HG03558 (cell line): ENCODE results near the gene ADAMTS2.

Experiments used
- ATAC-seq: cut with Tn5 transposase; IDR thresholded peaks from one replicate; pipeline ENCODE4 v1.9.1; 2021; ENCODE audit warnings: moderate number of reproducible peaks; ENCODE audit not compliant: unreplicated experiment; ENCODE audit errors: extremely low read depth

The ADAMTS2 gene

DNA sequence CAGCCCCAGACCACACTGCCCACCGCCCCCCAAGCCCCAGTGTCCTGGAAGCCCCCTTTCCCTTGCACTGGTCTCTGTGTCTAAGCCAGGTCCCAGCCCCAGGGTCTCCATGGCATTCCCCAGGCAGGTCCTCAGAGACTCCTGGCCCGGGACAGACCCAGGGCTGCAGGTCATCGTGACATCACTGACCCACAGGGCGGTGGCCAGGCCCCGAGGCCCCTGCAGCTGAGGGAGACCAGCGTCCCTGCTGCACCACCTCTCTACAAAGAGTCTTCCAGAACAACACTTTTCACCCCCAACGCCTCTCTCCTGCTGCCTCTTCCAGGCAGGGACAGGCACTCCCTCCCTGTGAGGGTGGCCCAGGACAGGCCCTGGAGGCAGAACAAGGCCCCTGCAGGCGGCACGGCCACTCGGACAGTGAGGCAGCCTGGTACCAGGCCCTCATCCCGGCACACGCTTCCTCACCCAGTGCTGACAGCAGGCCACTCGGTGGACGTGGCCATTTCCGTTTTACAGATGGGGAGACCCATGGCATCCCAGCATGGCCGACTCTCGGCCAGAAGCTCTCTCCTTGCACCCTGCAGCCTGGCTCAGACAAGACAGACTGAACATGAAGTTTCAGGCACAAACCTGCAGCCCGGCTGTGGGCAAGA, 136.4 kb downstream of the ADAMTS2 start:
- ATAC-seq: no peak

DNA sequence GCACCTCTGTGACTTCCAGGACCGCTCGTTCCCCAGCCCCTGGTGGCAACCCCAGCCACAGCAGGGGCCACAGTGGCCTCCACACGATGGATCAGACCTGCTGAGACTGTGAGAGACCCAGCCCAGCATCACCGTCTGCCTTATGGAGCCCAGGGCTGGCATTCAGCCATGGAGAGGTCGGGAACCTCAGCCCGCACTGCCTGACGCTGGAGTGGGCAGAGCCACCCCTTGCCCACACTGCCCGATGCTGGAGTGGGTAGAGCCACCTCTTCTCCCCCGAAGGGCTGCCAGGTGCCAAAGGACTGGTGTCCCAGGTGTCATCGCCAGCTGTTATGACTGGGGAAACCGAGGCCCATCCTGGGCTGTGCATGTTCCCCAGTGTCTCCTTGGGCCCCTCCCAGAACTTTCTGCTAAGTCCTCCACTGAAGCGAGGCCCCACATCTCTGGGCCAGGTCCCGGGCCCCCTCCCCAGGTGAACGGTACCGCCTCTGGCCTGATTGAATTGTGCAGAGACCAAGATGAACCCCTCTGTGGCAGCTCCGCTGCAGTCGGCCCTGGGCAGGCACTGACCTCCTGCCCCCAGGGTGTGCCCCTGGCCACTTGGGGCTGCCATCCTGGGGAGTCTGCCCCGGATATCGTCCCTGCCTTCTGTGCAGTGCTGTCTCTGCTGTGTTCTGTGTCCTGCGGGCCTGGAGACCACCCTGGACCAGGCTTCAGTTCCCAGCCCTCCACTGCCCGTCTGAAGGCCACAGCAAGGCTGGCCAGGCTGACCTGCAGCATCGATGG, 137.1 kb downstream of the ADAMTS2 start:
- ATAC-seq: no peak

DNA sequence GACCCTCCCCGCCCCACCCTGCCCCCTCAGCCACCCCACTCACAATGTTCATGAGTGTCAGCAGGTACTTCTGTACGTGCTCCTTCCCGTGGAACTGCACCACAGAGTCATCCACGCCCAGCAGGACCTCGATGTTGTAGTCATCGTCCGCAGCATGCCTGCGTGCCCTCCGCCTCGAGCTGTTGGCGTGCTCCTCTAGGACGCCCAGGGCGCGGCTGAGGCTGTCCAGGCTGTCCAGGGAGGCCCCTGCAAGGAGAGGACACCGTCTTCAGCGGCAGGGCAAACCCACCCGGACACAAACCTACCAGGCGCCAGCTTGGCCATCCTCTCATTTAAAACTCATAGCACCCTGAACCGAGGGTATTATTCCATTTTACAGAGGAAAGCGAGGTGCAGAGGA, 137.8 kb downstream of the ADAMTS2 start:
- no peak for ATAC-seq

DNA sequence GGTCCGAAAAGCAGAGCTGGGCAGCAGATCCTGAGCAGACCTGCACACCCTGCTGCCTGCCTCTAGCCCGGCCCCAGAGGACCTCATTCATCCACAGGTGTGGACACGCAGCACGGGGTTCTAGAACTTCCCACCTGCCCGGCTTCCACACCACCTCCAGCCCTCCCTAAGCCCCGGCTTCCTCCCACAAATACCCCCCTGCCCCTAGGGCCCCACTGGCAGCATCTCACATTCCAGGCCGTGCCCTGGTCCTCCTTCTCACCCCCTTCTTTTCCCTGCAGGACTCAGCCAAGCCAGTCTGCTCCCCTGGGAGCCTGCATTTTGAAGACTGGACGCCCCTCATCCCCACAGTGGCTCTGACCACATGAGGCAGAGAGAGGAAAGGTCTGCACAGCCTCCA, 138.9 kb downstream of the ADAMTS2 start:
- ATAC-seq: no peak

DNA sequence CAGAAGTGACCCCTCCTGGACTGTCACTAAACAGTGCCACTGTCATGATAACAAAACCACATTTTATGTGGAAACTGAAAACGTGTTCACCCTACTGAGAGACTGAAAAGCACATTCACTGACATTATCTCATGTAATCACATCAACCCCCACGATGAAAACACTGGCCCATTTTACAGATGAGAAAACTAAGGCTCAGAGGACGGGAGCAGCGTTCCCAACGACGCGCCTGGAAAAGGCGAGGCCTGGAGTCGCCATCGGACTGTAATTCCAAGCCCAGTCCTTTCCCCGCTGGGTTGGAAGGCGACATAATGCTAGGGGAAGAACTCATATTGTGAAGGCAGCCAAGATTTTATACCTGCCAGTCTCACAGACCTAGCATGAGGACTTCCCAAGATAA, 140.0 kb downstream of the ADAMTS2 start:
- ATAC-seq: no peak

DNA sequence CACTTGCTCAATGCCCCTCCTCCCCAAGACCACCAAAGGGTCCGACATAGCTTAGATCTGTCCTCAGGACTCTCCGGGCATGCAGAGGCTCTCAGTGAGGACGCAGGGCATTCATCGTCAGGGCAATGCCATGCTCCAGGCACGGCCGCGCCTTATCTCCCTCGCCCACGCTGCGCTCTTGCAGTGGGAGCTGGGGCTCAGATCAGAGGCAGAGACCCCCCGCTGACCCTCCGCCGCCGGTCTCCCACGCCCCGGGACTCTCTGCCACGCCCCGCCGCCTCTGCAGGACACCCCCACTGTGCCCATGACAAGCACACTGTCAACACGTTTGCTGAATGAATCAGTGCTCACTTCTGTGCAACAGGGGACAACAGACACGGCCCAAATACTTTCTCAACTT, 140.7 kb downstream of the ADAMTS2 start:
- no peak for ATAC-seq

DNA sequence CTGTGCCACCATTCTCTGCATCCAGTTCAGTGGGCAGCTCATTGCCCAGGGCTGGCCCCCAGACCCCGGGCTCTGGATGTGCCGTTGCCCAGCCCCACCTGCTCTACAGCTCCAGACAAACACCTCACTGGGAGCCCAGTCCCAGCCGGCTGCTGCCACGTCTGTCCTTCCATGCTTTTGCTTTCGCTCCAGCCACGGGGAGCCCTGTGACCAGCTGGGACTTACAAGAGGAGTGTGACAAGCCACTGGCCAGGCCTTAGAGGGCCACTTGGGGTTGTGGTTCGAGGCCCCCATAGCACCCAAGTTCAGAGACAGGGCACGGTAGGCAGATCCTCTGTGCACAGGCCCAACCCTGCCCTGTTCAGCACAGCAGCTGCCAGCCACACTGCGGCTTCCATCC, 142.0 kb downstream of the ADAMTS2 start:
- no peak for ATAC-seq

DNA sequence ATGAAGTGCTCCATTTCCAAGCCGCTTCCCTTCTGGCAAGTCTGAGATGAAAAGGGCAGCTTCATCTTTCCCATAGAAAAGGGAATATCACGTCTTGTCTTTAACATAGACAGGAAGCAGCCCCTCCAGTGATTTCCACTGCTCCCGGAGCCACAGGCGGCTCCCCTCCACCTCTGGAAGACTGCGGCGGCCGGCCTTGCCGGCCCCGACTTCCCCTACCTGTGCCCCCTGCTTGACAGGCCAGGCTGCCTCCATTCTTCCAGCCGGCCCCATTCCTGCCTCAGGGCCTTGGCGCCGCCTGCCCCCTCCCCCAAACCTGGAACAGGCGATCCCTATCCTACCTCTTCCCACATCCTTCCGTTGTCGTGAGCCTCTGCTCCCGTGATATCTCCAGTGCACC, 143.3 kb downstream of the ADAMTS2 start:
- no peak for ATAC-seq

DNA sequence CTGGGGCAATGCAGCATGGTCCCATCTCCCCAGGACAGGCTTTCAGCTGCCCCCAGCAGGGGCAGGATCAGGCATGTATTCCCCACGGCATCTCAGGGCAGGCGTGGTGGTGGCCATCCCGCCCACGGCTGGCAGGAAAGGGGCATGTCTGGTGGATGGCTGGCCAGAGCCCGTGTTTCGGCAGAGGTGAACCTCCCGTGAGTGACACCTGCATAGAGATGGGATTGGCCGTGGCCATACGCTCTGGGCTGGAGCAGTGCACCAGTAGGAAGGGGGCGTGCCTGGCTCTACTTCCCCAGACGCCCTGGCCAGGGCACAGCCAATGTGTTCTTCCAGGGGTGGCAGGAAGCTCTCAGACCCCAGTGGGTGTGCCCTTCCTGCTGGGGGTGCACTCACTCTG, 146.0 kb downstream of the ADAMTS2 start:
- no peak for ATAC-seq

DNA sequence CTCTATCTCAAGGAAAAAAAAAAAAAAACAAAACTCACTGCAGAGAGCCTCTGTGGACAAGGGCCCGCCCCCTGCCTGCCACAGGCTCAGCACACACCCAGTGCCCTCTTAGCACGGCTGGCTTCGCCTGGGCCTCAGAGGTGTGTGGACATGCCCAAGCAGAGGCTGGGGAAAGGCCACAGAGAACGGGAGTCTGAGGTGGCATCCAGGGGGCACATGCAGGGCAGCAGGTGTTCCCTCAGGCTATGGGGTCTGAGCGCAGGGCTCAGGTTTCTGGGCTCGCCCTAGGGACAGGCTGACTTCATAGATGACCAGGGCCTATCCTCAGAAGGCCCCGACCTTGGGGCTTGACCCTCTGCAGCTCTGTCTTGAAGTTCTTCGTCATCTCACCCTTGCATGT, 146.4 kb downstream of the ADAMTS2 start:
- no peak for ATAC-seq

DNA sequence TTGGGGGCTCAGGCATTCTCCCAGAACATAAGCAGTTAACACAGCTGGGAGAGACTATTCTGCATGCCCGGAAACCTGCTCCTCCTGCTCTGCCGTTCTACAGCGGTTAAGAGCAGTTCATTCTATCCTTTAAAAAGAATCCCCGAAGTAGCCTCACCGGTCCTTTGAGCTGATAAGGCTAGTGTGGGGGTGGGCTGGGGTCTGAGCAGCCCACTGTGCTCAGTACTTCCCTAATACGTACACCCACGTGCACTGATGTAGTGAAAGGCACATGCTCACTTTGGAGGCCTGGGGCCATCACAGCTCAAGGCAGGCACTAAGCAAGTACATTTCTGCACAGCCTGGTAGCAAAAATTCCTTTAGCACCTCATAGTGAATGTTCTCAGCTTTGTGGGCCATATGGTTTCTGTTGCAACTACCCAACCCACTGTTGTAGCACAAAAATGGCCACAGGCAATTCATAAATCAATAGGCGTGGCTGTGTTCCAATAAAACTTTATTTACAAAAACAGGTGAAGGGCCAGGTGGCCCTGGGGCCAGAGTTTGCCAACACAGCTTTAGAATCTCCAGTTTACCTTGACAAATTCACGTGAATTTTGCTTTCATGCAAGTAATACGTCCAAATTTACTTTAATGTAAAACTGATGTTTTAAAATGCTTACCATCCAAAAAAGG, 148.7 kb downstream of the ADAMTS2 start:
- ATAC-seq: no peak

DNA sequence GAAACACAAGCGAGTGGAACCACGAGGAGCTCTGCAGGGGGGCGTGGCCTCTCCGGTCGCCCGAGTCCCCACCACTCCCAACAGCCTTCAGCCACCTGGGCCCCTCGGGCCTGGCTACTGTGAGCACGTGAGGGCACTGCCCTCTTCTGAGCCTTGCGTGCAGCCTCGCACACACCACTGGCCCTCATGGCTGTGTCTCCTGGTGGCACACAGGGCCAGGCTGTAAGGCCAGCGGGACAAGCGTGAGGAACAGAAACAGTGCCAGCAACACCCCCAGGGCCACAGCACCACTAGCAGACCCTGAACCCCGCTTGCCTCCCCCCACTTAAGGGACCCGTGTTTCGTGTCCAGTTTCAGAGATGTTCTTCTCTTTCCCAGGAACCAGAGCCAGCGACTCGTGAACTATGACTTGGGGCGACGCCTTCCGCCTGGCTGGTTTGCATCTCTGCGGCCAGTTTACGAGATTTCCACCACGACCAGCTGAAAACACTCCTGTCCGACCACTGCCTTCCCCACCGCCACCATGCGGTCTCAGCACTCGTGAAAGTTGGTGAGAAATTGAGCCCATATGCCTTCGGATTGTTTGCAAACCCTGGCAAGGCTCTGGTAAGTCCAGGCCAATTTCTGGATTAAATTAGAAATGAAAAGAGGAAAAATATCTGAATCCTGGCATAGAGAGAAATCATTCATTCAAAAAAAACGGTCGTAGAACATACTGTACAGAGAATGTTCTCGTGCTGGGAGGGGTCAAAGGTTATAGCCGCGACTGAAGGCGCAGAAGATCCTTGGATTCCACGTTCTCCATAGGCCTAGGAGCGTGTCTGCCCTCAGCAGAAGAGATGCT, 149.5 kb downstream of the ADAMTS2 start:
- no peak for ATAC-seq

DNA sequence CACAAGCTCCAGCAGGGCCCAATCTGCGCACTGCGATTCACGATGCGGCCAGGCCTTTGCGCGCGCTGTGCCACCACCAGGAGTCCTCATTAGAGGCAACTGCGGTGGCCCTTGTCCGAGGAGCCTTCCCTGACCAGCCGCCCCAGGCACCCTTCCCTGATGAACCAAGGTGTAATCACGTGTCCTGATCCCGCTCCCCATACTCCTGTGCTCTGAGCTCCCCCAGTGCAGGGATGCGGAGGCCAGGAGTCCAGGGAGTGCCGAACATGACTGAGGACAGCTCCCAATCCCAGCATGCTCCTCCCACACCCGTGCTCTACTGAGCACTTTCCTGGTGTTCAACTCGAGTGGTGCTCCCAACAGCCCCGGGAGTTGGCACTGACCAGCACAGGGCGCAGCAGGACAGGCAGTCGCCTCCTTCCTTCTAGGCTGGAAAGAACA, 150.3 kb downstream of the ADAMTS2 start:
- ATAC-seq: no peak

DNA sequence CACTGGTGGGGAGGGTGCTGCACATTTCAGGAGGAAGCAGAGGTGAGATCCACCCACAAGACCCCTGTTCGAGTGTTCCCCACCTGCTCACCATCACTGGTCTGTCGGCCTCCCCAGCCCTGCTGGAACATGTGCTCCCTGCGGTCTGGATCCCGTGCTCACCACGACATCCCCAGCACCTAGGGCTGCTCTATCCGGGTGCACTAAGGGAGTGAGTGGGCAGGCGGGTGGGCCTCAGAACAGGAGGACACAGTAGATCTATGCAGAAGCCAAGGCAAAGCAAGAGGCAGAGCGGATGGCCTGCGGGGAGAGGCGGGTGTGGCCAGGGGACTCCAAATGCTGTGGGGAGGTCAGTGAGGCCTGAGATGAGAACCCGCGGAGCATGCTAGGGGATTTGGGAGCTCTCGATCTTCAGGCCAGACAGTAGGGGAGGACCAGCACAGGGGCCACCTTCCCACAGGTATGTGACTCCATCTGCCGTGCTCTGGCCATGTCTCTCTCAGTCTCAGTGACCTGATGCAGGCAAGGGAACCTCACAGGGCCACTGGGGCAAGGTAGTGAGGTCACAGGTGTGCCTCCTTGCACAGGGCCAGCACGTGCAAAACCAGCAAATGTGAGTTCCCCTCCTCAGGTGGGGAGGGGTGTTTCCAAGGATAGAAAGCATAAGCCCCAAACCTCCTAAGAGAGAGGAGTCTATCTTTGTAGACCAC, 150.9 kb downstream of the ADAMTS2 start:
- ATAC-seq: no peak

DNA sequence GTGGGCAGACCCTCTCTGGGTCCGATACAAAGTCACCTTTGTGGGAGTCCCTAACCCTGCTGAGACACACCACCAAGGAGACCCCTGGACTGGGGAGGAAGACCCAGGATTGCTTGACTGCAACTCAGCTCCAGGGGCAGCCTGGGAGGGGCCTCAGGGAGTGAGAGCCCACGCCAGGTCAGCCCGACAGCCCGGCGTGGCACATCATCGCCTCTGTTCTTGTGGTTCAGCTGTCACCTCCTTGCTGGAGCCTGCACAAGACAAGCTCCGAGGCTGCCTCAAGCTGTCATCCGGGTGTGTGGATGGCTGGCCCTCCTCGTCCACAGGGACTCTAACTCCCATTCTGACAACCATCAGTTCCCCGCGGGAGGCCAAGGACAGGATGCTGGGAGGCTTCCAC, 151.5 kb downstream of the ADAMTS2 start:
- no peak for ATAC-seq

DNA sequence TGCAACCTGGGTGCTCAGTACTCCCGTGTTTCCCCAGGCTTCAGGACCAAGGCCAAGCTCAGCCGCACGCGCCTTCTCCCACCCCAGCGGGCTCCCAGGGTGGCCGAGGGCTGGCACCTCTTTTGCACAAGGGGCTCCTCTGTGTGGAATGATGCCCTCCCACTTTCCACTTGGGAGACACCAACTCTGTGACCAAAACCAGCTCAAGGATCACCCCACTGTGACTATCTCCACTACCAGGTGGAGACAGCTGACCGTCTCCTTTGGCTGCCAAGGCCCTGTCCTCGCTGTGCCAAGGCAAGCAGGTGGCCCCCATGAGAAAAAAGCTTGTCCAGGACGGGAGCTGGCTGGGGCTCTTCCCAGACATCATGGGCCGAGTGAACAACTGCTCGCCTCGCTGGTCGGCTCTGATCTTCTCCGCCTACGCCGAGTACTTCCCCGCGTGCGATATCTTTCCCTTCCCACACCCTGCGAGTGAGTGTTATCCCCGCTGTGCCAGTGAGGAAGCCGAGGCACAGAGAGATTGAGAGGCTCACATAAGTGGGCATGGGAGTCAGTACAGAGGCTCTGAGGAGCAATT, 152.3 kb downstream of the ADAMTS2 start:
- no peak for ATAC-seq

DNA sequence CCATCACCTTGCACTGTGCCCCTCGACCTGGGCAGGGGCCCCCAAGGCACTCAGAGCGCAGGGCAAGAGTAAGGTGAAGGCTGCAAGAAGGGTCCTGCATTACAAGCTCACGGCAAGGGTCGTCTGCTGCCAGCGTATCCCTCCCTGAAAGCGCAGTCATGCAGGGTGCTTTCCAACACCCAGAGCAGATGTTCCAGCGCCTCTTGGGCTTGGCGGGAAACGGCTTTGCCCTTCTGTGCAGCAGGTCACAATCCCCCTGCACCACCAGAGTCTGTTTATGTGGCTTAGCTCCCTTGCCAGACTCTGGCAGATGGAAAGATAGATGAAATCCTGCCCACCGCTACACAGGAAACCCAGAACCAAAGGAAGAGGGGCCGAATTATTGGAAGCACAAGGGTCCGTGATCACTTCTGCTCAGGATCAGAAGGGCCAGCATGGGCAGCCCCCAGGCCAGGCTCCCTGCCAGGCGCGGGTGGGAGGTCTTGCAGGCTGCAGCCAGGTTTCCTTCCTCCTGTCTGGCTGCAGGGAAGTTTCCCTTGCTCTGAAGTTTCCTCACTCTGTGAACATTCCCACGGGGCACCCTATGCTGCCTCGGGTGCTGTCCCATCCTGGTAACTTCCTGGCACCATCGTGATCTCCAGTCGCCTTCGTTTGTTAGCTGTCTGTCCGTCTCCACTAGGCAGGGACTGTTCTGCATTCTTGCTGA, 152.9 kb downstream of the ADAMTS2 start:
- no peak for ATAC-seq

DNA sequence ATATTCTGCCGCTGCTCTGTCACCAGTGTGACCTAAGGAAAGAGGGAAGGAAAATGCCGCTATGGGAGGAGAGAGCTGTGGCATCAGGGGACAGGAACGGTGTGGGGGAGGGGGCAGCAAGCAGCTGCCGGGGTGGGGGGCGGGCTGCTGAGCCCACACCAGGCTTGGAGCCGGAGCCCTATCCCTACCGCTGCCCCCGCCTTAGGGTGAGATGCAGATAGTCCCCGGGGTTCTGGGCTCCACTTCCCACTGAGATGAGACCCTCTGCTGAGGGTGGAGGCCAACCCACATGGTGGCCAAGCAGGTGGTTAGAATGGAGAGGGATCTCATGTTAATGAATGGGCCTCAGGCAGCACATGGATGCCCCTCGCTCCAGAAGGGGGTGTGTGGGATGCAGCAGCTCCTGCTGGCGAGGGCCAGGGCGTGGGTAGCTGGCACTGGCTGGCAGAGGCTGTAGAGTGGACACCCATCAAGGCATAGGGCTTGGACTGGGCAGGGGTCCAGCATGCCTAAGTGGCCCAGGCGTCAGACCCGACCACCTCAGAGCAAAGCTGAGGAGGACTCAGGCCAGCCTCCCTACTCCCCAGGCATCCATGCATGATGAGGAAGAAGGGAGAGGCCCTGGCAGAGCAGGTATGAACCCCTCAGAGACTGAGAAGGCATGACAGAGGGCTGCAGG, 153.6 kb downstream of the ADAMTS2 start:
- no peak for ATAC-seq
